SJSA1 (cell line): ENCODE measurements around the gene ZSCAN22. TPM values are rescaled to one million over a fixed set of nuclear protein-coding genes. Genes with fewer than 3 reads are reported as not detected.

ENCODE experiments used
- DNase-seq, 2 experiments: peaks; one replicate each; pipeline ENCODE4 v3.0.0-alpha.2; 2015 to 2020; ENCODE audit warnings: low spot score in 2 of 2, low read depth in 1 of 2
- H3K27ac ChIP-seq: fragments of 250-450 bp; sonication (Bioruptor Pico); 2 replicates; pipeline ENCODE4 v1.5.1; 2020; ENCODE audit warnings: mild to moderate bottlenecking, moderate library complexity
- H3K27me3 ChIP-seq: fragments of 250-450 bp; sonication (Bioruptor Pico); replicated peaks from 2 replicates; pipeline ENCODE4 v1.5.1; 2020; ENCODE audit warnings: mild to moderate bottlenecking, moderate library complexity
- H3K36me3 ChIP-seq: fragments of 250-450 bp; sonication (Bioruptor Pico); 2 replicates; pipeline ENCODE4 v1.5.1; 2020; ENCODE audit warnings: mild to moderate bottlenecking
- H3K4me1 ChIP-seq: fragments of 250-450 bp; sonication (Bioruptor Pico); replicated peaks from 2 replicates; pipeline ENCODE4 v1.6.1; 2021; ENCODE audit warnings: mild to moderate bottlenecking
- H3K4me3 ChIP-seq: fragments of 250-450 bp; sonication (Bioruptor Pico); 2 replicates; pipeline ENCODE4 v1.5.1; 2020; ENCODE audit warnings: mild to moderate bottlenecking
- H3K9me3 ChIP-seq: fragments of 250-450 bp; sonication (Bioruptor Pico); replicated peaks from 2 replicates; pipeline ENCODE4 v1.5.1; 2020; ENCODE audit warnings: mild to moderate bottlenecking
- total RNA-seq: library from RNA; depleted of rRNA; stranded (reverse); fragments of >200 nt; shearing (Covaris generic); gene quantifications from 2 replicates; pipeline ENCODE4 v1.2.3, GENCODE V29; 2014

The ZSCAN22 gene
- total RNA-seq, 1 experiment from 2014 or later, result 3.2 TPM

DNA sequence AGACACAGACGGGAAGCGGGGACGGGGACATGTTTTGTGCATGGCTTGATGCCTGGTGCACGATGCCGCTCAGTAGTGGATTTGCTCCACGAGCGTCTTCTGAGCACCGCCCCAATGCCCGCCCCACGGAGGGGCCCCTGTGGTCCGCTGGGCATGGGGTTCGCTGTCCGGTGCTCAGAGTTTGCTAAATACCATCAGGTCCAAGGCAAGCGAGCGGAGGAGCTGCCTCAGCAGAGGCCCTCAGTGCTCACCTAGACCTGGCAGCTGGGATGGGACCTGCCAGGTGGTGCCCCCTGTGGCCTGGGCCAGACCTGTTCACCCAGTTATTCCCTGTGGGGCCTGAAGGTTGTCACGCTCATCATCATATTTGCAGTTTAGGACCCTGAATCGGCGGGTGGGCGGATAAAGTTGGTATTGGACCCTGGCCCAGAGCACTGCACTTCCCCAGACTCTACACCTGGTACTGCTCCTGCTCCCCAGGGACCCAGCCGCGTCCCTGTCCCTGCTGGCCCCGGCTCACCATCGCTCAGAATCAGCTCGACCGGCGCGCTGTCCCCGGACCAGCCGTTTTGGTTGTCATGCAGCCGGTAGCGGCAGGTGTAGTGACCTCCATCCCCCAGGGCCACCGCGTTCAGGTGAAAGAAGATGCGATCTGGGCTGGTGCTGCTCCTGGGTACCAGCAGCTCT, 24.2 kb downstream of the ZSCAN22 start:
- Histone ChIP-seq H3K4me1 (peaks cover 14% of the 10 kb centered on the region), H3K27me3 (peaks cover under 1% of the 10 kb centered on the region), H3K9me3 (peaks cover under 1% of the 10 kb centered on the region; the same call in 1 of the 2 replicates), H3K36me3 (peaks cover 19% of the 10 kb centered on the region), H3K4me3 (no peak overlapping the region), H3K27ac (no peak overlapping the region)
- no peak for DNase-seq

DNA sequence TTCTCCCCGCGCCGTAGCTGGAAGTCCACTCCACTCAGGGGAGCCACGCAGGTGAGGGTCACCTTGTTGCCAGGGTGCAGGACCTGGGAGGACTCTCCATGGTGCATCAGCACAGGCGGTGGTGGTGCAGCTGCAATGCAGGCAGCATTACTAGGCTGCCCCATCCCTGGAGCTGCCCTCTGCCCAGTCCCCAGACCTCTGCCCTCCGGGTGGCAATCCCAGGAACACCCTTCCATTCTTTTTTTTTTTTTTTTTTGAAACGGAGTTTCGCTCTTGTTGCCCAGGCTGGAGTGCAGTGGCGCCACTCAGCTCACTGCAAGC, 24.7 kb downstream of the ZSCAN22 start:
- Histone ChIP-seq H3K4me3 (no peak overlapping the region), H3K9me3 (peaks cover 6% of the 10 kb centered on the region), H3K4me1 (peaks cover 19% of the 10 kb centered on the region), H3K27ac (no peak overlapping the region), H3K36me3 (peaks cover 19% of the 10 kb centered on the region), H3K27me3 (peaks cover 6% of the 10 kb centered on the region)
- no peak for DNase-seq

- H3K4me3 ChIP-seq, result no peak overlapping the region
- no peak for DNase-seq
- H3K36me3 ChIP-seq, result peaks cover 19% of the 10 kb centered on the region
- peaks cover 7% of the 10 kb centered on the region for H3K9me3 ChIP-seq
- peaks cover 9% of the 10 kb centered on the region for H3K27me3 ChIP-seq
- H3K27ac ChIP-seq, result no peak overlapping the region
- H3K4me1 ChIP-seq, result peaks cover 14% of the 10 kb centered on the region
Measured at GRCh38 chr19:58351990-58352755, 25.4 kb downstream of the ZSCAN22 start.

DNA sequence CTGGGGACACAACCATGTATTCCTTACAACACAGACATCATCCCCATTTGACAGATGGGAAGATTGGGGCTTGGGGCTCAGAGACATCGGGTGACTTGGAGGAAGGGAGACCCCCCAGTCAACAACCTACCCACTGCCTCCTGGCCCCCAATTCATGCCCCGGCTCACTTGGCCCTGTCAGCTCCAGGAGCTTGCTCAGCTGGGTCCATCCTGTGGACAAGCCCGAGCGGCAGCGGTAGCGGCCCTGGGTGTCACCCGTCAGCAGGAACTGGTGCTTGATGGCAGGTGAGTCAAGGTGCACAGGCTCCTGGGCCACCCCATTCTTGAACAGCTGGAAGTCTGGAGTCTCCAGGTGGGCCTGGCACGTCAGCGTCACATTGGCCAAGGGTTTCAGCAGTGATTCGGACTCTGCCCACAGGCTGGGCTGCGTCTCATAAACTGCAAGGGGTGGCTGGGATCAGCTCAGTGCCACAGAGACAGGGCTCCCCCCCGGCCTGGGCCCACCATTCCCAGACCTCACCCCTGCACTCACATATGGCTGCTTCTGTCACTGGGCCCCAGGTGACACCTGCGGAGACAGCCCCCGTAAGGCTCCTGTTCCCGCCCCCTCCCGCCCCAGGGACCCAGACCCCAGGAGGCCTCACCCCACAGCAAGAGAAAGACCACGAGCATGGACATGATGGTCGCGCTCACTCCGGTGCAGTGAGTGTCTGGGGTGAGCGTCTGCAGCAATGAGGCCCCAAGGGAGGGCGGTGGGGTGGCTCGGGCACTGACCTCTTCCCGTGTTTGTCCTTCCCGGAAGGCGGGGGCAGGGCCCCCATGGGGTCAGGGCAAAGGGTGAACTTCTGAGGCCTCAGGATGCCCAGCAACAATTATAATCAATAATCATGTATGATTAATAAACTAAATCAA, 26.2 kb downstream of the ZSCAN22 start, which contains the start of gene A1BG:
A1BG (minus strand) TSS at position 733 of the 912 bp plus-strand sequence; CDS start at position 678, 55 bp downstream.
- peaks cover 19% of the 10 kb centered on the region for H3K36me3 ChIP-seq
- peaks cover 10% of the 10 kb centered on the region for H3K27me3 ChIP-seq
- no peak within 1 kb of the TSS for H3K27ac ChIP-seq
- DNase-seq, result no peak
- no peak within 1 kb of the TSS for H3K4me3 ChIP-seq
- peaks cover 12% of the 10 kb centered on the region for H3K4me1 ChIP-seq
- peaks cover 7% of the 10 kb centered on the region for H3K9me3 ChIP-seq

GRCh38 chr19:58353717-58354477, 27.1 kb downstream of the ZSCAN22 start:
- H3K4me3 ChIP-seq, result no peak overlapping the region

DNA sequence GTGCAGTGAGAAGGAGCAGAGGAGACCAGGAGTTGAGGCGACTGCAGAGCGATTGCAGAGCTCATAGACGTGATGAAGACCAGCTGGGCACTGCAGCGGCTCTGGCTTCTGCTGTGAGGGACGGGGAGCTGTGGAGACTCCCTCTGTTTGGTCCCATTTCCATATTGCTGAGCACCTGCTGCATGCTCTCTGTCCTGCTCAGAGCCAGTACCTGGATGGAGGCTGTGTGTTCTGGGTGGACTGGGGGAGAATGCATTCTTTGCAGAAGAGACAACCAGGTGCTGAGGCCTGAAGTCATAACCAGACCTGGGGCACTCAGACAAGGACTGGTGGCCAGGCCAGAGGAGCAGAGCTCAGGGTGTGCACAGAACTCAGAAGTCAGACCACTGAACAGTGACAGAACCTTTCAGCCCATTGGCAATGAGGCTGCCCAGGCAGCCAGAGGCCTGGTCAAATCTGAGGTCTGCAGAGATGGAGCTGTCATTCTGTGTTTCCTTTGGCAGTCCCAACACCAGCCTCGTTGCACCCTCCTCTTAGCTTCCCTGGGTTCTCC, 27.8 kb downstream of the ZSCAN22 start:
- no peak for DNase-seq
- H3K27me3 ChIP-seq, result peaks cover 10% of the 10 kb centered on the region
- H3K4me1 ChIP-seq, result peaks cover 7% of the 10 kb centered on the region
- H3K9me3 ChIP-seq, result peaks cover 7% of the 10 kb centered on the region
- peaks cover 19% of the 10 kb centered on the region for H3K36me3 ChIP-seq
- H3K27ac ChIP-seq, result no peak overlapping the region
- no peak overlapping the region for H3K4me3 ChIP-seq

More at GRCh38 chr19:58353717-58354477, 27.1 kb downstream of the ZSCAN22 start:
- H3K27ac ChIP-seq, result no peak overlapping the region
- peaks cover 7% of the 10 kb centered on the region for H3K4me1 ChIP-seq
- peaks cover 7% of the 10 kb centered on the region for H3K9me3 ChIP-seq
- peak in 1 of 2 experiments; percentile 32 for DNase-seq
- peaks cover 19% of the 10 kb centered on the region for H3K36me3 ChIP-seq
- peaks cover 10% of the 10 kb centered on the region for H3K27me3 ChIP-seq

GRCh38 chr19:58355215-58355796, 28.5 kb downstream of the ZSCAN22 start:
- no peak for DNase-seq
- Histone ChIP-seq H3K4me3 (no peak overlapping the region), H3K9me3 (peaks cover 7% of the 10 kb centered on the region), H3K36me3 (peaks cover 16% of the 10 kb centered on the region), H3K27me3 (peaks cover 10% of the 10 kb centered on the region), H3K4me1 (peaks cover 7% of the 10 kb centered on the region), H3K27ac (no peak overlapping the region)

DNA sequence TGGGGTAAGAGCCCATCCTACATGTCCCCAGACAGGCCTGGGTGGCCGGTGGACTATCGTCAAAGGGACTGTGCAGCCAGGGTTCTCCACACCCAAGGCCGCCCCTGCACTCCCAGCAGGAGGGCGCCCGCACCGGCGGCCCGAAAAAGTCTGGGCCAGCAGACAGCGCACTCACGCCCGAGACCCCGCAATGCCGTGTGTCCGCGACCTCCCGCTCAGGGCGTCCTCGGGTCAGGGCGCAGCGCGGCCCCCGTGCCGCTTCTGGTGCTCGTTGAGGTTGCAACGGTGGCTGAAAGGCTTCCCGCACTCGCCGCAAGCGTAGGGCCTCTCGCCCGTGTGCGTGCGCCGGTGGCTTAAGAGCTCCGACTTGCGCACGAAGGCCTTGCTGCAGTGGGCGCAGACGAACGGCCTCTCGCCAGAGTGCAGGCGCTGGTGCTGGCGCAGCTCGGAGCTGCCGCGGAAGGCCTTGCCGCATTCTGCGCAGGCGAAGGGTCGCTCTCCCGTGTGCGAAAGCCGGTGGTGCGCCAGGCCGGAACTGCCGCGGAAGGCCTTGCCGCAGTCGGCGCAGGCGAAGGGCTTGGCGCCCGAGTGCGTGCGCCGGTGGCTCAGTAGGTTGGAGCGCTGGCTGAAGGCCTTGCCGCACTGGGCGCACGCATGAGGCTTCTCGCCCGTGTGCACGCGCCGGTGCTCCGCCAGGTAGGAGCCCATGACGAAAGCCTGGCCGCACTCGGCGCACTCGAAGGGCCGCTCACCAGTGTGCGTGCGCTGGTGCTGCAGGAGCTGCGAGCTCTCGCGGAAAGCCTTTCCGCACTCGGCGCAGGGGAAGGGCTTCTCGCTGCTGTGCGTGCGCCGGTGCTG, 29.3 kb downstream of the ZSCAN22 start:
- Histone ChIP-seq H3K36me3 (peaks cover 10% of the 10 kb centered on the region; the same call in 1 of the 2 replicates), H3K27me3 (peaks cover 10% of the 10 kb centered on the region), H3K4me3 (no peak overlapping the region), H3K9me3 (peaks cover 7% of the 10 kb centered on the region), H3K4me1 (peaks cover 7% of the 10 kb centered on the region), H3K27ac (no peak overlapping the region)
- DNase-seq, result peak in 1 of 2 experiments; percentile 13

DNA sequence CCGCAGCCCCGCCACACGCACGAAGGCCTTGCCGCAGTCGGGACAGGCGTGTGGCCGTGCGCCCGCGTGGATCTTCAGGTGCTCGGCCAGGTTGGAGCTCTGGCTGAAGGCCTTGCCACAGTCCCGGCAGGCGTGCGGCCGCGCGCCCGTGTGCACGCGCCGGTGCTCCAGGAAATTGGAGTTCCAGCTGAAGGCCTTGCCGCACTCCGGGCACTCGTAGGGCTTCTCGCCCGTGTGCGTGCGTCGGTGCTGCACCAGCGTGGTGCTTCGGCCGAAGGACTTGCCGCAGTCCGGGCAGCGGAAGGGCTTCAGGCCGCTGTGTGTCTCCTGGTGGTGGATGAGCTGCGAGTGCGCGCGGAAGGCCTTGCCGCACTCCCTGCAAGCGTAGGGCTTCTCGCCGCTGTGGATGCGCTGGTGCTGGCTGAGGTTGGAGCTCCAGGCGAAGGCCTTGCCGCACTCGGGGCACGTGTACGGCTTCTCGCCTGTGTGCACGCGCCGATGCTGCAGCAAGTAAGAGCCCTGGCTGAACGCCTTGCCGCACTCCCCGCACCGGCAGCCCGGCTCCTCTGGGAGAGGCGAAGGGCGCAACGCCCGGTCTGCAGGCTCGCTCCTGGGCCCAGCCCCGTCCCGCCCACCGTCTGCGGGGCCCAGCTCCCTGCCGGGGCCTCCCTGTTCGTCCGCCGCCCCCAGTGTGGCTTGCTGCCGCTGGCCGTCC, 30.1 kb downstream of the ZSCAN22 start:
- DNase-seq, result peak in 1 of 2 experiments; percentile 36
- H3K27me3 ChIP-seq, result peaks cover 10% of the 10 kb centered on the region
- H3K27ac ChIP-seq, result no peak overlapping the region
- H3K36me3 ChIP-seq, result peaks cover 4% of the 10 kb centered on the region; the same call in 1 of the 2 replicates
- H3K9me3 ChIP-seq, result peaks cover 7% of the 10 kb centered on the region
- peaks cover 14% of the 10 kb centered on the region for H3K4me1 ChIP-seq
- no peak overlapping the region for H3K4me3 ChIP-seq

- H3K4me1 ChIP-seq, result peaks cover 16% of the 10 kb centered on the region
- H3K4me3 ChIP-seq, result no peak overlapping the region
- H3K27me3 ChIP-seq, result peaks cover 10% of the 10 kb centered on the region
- peak in 1 of 2 experiments; percentile 42 for DNase-seq
- no peak overlapping the region for H3K27ac ChIP-seq
- peaks cover 7% of the 10 kb centered on the region for H3K9me3 ChIP-seq
- no peaks in the 10 kb centered on the region; the same call in 1 of the 2 replicates for H3K36me3 ChIP-seq
Measured at GRCh38 chr19:58357481-58358145, 30.8 kb downstream of the ZSCAN22 start.

DNA sequence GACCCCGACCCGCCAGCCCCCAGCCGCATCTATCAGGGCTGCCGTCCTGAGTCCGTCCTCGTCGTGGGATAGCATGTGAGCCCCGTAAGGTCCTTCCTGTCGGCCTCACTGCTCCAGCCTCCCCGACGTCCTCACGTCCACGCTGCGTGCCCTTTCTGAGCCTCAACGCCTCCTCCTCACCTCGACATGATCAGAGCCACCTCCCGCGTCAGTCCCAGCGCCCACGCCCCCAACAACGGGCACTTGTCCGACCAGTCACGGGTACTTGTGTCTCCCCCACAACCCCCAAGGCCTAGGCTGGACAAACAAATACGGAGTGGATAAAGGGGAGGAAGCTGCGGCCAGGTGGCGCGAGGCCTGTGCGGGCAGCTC, 35.1 kb downstream of the ZSCAN22 start:
- peak overlapping the region; percentile 74 for H3K27ac ChIP-seq
- peak overlapping the region; percentile 48 for H3K4me3 ChIP-seq
- no peaks in the 10 kb centered on the region for H3K9me3 ChIP-seq
- H3K36me3 ChIP-seq, result no peaks in the 10 kb centered on the region
- H3K4me1 ChIP-seq, result peaks cover 14% of the 10 kb centered on the region
- peaks cover 3% of the 10 kb centered on the region; the same call in 1 of the 2 replicates for H3K27me3 ChIP-seq
- DNase-seq, result peak in 1 of 2 experiments; percentile 60
